B cell (primary cell): ENCODE data around the gene PHF13. TPM values are rescaled to one million over a fixed set of nuclear protein-coding genes. Genes with fewer than 3 reads are reported as not detected.

Experiments
- ATAC-seq: fragments of 200-7000 bp; cut with Tn5 transposase; one replicate; pipeline ENCODE4 v1.10.0; 2021; ENCODE audit warnings: low read depth, mild to moderate bottlenecking, moderate number of reproducible peaks, moderate library complexity
- CTCF ChIA-PET: fragments of 350-600 bp; sonication (Branson Sonifier 250); formaldehyde crosslinking; loops from one replicate; lab custom pipeline; 2021; ENCODE audit warnings: antibody characterized with exemption, inconsistent platforms; lab: Charles Lee
- POLR2A ChIA-PET: fragments of 350-600 bp; sonication (Branson Sonifier 250); formaldehyde crosslinking; loops from one replicate; lab custom pipeline; 2021; ENCODE audit warnings: antibody characterized with exemption; lab: Charles Lee
- DNase-seq: peaks from one replicate; pipeline ENCODE4 v3.0.0; 2013
- H2AFZ ChIP-seq: 2 replicates; pipeline ENCODE4 v1.6.1; 2012; ENCODE audit warnings: mild to moderate bottlenecking, low read depth, low read length; ENCODE audit not compliant: insufficient read depth, poor library complexity, severe bottlenecking
- H3K27ac ChIP-seq, 2 donors: 1 replicate in 1 of 2; 2 replicates in 1 of 2; pipeline ENCODE4 v1.5.1; 2012 to 2013; ENCODE audit warnings: low read length in 2 of 2, mild to moderate bottlenecking in 2 of 2, moderate library complexity in 1 of 2
- H3K27me3 ChIP-seq, 4 experiments: fragments of 200-600 bp in 1 of 4; sonication (generic) in 1 of 4; replicated peaks in 1 of 4; 1 replicate in 2 of 4; 2 replicates in 2 of 4; pipeline versions ENCODE4 v1.6.1 to v1.7.0; 2013 to 2016; ENCODE audit warnings: low read length in 3 of 4, mild to moderate bottlenecking in 2 of 4, mixed read lengths in 1 of 4, moderate library complexity in 1 of 4; ENCODE audit not compliant: insufficient read depth in 4 of 4, control insufficient read depth in 3 of 4; ENCODE audit errors: control extremely low read depth in 1 of 4
- H3K36me3 ChIP-seq, 2 experiments: replicated peaks in 1 of 2; 1 replicate in 1 of 2; 2 replicates in 1 of 2; pipeline versions ENCODE4 v1.6.1 to v1.7.1; 2013; ENCODE audit warnings: low read length in 1 of 2; ENCODE audit not compliant: insufficient read depth in 2 of 2, control insufficient read depth in 1 of 2; ENCODE audit errors: control extremely low read depth in 1 of 2, extremely low read depth in 1 of 2
- H3K4me1 ChIP-seq, 2 donors: fragments of 200-600 bp in 1 of 2; sonication (generic) in 1 of 2; 1 replicate in 1 of 2; 2 replicates in 1 of 2; pipeline versions ENCODE4 v1.5.1 to v1.6.1; 2013 to 2017; ENCODE audit warnings: low read length in 2 of 2; ENCODE audit not compliant: control insufficient read depth in 2 of 2, insufficient read depth in 2 of 2
- H3K4me2 ChIP-seq: replicated peaks from 2 replicates; pipeline ENCODE3; 2012; ENCODE audit warnings: mild to moderate bottlenecking, low read depth, low read length; ENCODE audit not compliant: poor library complexity, severe bottlenecking
- H3K4me3 ChIP-seq, 5 experiments: fragments of 200-600 bp in 1 of 5; sonication (generic) in 1 of 5; 1 replicate in 3 of 5; 2 replicates in 2 of 5; pipeline versions ENCODE4 v1.5.1 to v1.7.0; 2011 to 2016; ENCODE audit warnings: low read length in 4 of 5, mild to moderate bottlenecking in 4 of 5, low read depth in 2 of 5, control low read depth in 1 of 5, moderate library complexity in 1 of 5; ENCODE audit not compliant: insufficient read depth in 1 of 5; ENCODE audit errors: control extremely low read depth in 1 of 5, extremely low read depth in 1 of 5
- H3K79me2 ChIP-seq: fragments of 200-600 bp; sonication (generic); one replicate; pipeline ENCODE4 v1.6.0; 2016; ENCODE audit warnings: low read length; ENCODE audit not compliant: control insufficient read depth, insufficient read depth
- H3K9ac ChIP-seq: fragments of 200-600 bp; sonication (generic); 2 replicates; pipeline ENCODE4 v1.6.1; 2017; ENCODE audit warnings: mild to moderate bottlenecking, low read length, moderate library complexity
- H3K9me3 ChIP-seq, 3 donors: one replicate each; pipeline versions ENCODE4 v1.6.1 to v1.7.1; 2013; ENCODE audit warnings: low read length in 2 of 3; ENCODE audit not compliant: control insufficient read depth in 2 of 3, insufficient read depth in 1 of 3; ENCODE audit errors: control extremely low read depth in 1 of 3
- H4K20me1 ChIP-seq: 2 replicates; pipeline ENCODE4 v1.6.0; 2012; ENCODE audit warnings: mild to moderate bottlenecking, low read length; ENCODE audit not compliant: insufficient read depth, control insufficient read depth, poor library complexity, severe bottlenecking
- H3K27ac Mint-ChIP-seq: one replicate; pipeline ENCODE4 v1.8.0; 2021; ENCODE audit warnings: mixed read lengths
- H3K27me3 Mint-ChIP-seq: one replicate; pipeline ENCODE4 v1.8.0; 2021; ENCODE audit warnings: mixed read lengths
- H3K4me1 Mint-ChIP-seq: one replicate; pipeline ENCODE4 v1.8.0; 2021; ENCODE audit warnings: mixed read lengths
- H3K4me3 Mint-ChIP-seq: one replicate; pipeline ENCODE4 v1.8.0; 2021; ENCODE audit warnings: mixed read lengths
- H3K9me3 Mint-ChIP-seq: one replicate; pipeline ENCODE4 v1.8.0; 2022; ENCODE audit warnings: mixed read lengths; ENCODE audit not compliant: insufficient read depth
- CTCF ChIP-seq: fragments of 200-600 bp; IDR thresholded peaks from one replicate; pipeline ENCODE4 v1.8.0; 2022; ENCODE audit warnings: antibody characterized with exemption, mild to moderate bottlenecking
- EZH2 ChIP-seq: IDR thresholded peaks from 2 replicates; pipeline ENCODE4 v1.6.1; 2012; ENCODE audit warnings: borderline replicate concordance, low read depth, mild to moderate bottlenecking, moderate library complexity, low read length; ENCODE audit not compliant: insufficient read depth, poor library complexity, severe bottlenecking
- WGBS: methylation state at CpG from one replicate; pipeline ENCODE4 v1.1.5; 2013; ENCODE audit warnings: missing lambda C conversion rate; ENCODE audit not compliant: insufficient coverage; 5-methylcytosine and 5-hydroxymethylcytosine counted together
- intact Hi-C: fragments of 100-400 bp; cut with micrococcal nuclease; formaldehyde crosslinking; loops from one replicate; pipeline ENCODE4 v1.10.0; 2022
- polyA plus RNA-seq: library from polyadenylated mRNA; depleted of rRNA; stranded (reverse); fragments of >200 nt; gene quantifications from 2 replicates; pipeline ENCODE4 v1.2.3, GENCODE V29; 2012
- total RNA-seq, 2 donors: library from RNA; stranded (reverse); fragments of 120-200 nt in 1 of 2; gene quantifications; 1 replicate in 1 of 2; 2 replicates in 1 of 2; pipeline versions ENCODE4 v1.2.3 to v1.2.4, GENCODE V29; 2013 to 2022

Gene PHF13
- total and polyA plus RNA-seq, 2 donors (not counting 1 experiment from before 2014, with no cell fraction given) = 5.3 to 11.0 TPM

DNA sequence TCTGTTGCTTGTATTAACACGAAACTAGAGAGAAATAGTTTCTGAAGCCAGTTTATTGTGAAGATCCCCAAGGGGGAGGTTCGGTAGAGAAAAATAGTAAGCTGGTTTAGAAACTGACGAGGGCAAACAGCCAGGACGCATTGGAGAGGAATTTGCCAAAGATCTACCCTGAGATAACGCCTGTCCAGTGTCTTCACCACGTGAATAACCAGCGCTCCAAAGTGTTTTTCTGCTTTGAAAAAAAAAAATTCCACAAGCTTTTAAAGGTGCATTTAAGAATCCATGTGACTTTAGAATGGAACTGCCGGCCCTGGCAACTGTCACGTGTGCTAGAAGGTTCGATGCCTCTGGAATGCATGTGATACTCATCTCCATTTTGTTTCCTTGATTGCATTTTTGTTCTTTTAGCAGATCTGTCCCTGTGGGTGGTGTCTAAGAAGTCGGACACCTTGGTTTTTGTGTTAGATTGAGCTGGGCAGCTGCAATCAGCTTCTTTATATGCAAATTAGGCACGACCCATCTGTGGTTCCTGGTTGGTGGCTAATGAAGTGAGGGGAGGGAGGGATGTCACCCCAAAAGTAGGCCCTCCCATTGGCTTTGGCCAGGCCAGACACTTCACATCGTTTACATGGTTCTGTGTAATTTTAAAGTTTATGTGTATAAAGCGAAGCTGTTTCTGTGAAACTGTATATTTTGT is 9.9 kb downstream of the PHF13 start:
- Mint-ChIP-seq H3K4me3 (no peak overlapping the region), H3K4me1 (peaks cover 30% of the 10 kb centered on the region), H3K9me3 (no peaks in the 10 kb centered on the region), H3K27me3 (no peaks in the 10 kb centered on the region), H3K27ac (no peak overlapping the region)
- CTCF ChIA-PET = interaction anchor here (1.1 to 2.3 kb wide), 4 partner anchors 8 to 69 kb away, joined by 3 to 16 read pairs (median 6); partner anchors contain the start of genes KLHL21, NOL9 and TAS1R1
- TF ChIP-seq CTCF = no peak
- no peak for TF ChIP-seq EZH2
- peaks cover 13 to 32% of the 10 kb centered on the region in 2 donors for H3K4me1 ChIP-seq
- no peak overlapping the region for H3K4me2 ChIP-seq
- H3K4me3 ChIP-seq = no peak overlapping the region
- POLR2A ChIA-PET = interaction anchor here (0.6 to 0.7 kb wide), 2 partner anchors 30 to 632 kb away, joined by 3 to 6 read pairs; no protein-coding TSS in a partner anchor
- no peak overlapping the region for H3K9ac ChIP-seq
- no peak overlapping the region for H2AFZ ChIP-seq
- H3K36me3 ChIP-seq = peaks cover 0 to 19% of the 10 kb centered on the region in 2 experiments
- H3K27me3 ChIP-seq = no peaks in the 10 kb centered on the region
- 96% methylated on average over 11 of the region's 14 CpGs for WGBS
- ATAC-seq = no peak
- intact Hi-C loops = no loop called here
- H3K9me3 ChIP-seq = no peaks in the 10 kb centered on the region
- DNase-seq = no peak
- peaks cover 32% of the 10 kb centered on the region for H3K79me2 ChIP-seq
- H3K27ac ChIP-seq = no peak overlapping the region
- H4K20me1 ChIP-seq = peaks cover 22% of the 10 kb centered on the region
